NCI-H2029 treated with DMSO at 0.1 percent for 48 hours (cell line): ENCODE measurements around the gene PHOSPHO1.

Source experiments
- DNase-seq: peaks from one replicate; lab custom pipeline; 2025; lab: John Stamatoyannopoulos, UW

PHOSPHO1 gene

DNA sequence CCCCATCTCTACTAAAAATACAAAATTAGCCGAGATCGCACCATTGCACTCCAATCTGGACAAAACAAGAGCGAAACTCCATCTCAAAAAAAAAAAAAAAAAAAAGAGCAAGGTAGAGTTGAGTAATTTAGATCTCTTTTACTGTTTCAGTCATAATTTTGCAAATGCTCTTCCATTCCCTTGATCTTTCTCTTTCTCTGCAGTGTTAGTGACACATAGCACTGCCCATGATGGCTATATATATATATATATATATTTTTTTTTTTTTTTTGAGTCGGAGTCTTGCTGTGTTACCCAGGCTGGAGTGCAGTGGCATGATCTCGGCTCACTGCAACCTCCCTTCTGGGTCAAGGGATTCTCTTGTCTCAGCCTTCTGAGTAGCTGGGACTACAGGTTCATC lies 12.2 kb upstream of the PHOSPHO1 start:
- no peak for DNase-seq

- DNase-seq = no peak
These were observed 11.3 kb upstream of the PHOSPHO1 start for GRCh38 chr17:49241692-49242397.

- DNase-seq = no peak
These were observed 10.5 kb upstream of the PHOSPHO1 start for GRCh38 chr17:49241040-49241439.

DNA sequence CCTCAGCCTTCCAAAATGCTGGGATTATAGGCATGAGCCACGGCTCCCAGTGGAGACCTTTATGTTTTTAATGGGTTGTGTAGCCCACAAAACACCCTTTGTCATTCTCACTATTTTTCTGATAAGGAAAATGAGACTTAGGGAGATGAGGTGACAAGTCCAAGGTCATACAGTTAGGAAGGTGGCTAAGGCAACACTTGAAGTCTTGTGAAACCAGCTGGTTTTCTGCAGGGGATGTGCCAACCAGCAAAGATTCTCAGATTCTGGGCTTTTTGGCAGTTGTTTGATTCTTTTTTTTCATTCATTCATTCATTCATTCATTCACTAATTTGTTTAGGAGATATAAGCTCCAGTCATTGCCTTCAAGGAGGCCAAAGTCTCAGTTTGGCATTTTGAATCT lies 10.0 kb upstream of the PHOSPHO1 start:
- DNase-seq = no peak

- no peak for DNase-seq
These were observed 9.4 kb upstream of the PHOSPHO1 start for GRCh38 chr17:49239963-49240362.

DNA sequence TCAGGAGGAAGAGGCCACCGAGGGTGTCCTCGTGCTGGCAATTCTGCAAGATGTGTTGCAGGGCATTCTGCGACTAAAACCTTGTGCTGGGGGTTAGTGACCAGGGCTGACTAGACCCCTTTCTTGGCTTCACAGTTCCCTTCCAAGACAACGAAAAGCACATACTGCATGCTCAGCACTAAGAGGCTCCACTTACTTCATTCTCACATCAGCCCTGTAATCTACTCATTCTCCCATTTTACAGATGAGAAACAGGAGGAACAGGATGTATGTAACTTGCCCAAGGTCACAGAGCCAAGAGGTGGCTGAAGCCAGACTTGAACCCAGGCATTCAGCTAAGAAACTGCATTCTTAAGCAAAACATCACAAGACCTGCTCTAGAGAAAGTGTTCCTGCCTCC lies 5.3 kb upstream of the PHOSPHO1 start:
- no peak for DNase-seq

DNA sequence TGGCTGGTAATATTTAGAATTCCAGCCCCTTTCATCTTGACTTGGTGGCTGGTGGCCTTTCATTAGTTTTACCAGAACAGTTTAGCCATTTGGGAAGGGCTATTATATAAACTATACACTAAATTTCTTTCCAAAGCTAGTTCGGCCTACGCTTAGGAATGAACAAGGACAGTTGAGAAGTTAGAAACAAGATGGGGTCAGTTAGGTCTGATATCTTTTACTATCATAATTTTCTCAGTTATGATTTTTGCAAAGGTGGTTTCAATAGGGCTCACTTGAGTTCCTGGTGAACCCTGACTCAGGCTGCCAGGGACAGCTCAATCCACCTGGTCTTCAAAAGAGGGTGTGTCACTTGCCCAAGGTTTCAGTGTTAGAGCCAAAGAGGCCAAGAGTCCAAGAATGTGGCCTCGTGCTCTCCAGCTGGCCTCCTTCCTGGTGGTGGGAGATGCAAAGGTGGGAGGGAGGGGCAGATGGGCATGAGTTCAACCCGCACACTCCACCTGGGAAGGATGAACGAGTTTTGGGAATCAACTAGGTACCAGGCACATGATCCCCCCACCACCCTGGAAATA lies 4.0 kb upstream of the PHOSPHO1 start:
- no peak for DNase-seq

DNA sequence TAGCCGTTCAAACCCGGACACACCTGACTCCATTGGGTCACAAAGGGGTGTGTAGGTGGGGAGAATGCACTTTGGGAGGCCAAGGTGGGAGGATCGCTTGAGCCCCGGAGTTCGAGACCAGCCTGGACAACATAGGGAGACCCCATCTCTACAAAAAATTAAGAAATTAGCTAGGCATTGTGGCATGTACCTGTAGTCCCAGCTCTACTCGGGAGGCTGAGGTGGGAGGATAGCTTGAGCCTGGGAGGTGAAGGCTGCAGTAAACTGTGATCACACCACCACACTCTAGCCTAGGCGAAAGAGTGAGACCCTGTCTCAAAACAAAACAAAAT lies 942 bp upstream of the PHOSPHO1 start:
- DNase-seq = no peak

GRCh38 chr17:49229805-49230600 lies 584 bp downstream of the PHOSPHO1 start:
- no peak for DNase-seq

DNA sequence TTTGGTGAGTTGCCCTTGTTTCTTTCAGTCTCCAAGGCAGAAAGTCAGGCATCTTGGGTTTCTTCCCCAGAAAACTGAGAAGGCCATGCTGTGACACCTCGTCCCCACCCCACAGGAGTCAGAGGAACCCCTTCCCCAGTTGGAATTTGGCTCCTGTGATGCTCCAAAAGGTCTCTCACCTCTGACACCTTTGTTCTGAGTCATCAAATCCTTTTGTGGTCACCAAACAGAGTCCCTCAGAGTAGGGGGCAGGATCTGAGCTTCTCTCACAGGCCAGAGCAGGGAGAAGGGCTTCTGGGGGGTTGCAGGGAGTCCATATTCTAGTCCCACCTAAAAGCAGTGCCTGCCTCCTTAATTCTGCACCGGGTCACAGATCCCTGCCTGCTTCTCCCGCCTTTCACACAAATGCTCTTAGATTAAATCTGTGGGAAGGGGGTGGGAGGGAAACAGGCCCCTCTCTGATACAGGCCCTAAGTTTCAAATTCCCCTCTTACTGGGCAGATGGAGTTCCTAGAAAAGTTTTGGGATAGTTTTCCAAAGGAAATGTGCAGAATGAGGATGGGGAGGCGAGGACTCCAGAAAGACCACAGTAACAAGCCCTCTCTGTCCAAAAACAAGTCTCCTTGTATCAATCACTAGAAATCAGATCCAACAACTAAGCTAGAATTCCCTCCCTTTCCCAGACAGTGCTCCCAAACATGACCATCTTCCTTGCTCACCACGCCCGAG lies 1.3 kb downstream of the PHOSPHO1 start:
- no peak for DNase-seq

GRCh38 chr17:49227436-49228261 lies 2.9 kb downstream of the PHOSPHO1 start:
- DNase-seq = no peak

GRCh38 chr17:49226771-49227435 lies 3.7 kb downstream of the PHOSPHO1 start:
- no peak for DNase-seq

- DNase-seq = no peak
These were observed 4.9 kb downstream of the PHOSPHO1 start for GRCh38 chr17:49225554-49226236.

DNA sequence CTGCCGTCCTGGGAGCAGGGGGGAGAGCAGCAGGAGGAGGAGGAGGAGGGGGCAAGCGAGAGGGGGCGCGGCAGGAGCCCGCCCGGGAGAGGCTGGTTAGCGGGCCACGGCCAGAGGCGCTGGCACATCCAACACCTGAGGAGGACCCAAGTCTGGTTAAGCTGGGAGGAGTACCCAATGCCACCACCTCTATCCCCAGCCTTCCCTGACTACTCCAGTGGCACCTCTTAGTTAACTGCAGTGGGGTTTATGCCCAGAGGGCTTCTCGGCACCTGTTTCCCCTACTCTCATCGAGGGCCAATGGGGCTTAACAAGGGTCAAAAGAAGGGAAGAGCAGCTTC lies 5.6 kb downstream of the PHOSPHO1 start:
- no peak for DNase-seq

DNA sequence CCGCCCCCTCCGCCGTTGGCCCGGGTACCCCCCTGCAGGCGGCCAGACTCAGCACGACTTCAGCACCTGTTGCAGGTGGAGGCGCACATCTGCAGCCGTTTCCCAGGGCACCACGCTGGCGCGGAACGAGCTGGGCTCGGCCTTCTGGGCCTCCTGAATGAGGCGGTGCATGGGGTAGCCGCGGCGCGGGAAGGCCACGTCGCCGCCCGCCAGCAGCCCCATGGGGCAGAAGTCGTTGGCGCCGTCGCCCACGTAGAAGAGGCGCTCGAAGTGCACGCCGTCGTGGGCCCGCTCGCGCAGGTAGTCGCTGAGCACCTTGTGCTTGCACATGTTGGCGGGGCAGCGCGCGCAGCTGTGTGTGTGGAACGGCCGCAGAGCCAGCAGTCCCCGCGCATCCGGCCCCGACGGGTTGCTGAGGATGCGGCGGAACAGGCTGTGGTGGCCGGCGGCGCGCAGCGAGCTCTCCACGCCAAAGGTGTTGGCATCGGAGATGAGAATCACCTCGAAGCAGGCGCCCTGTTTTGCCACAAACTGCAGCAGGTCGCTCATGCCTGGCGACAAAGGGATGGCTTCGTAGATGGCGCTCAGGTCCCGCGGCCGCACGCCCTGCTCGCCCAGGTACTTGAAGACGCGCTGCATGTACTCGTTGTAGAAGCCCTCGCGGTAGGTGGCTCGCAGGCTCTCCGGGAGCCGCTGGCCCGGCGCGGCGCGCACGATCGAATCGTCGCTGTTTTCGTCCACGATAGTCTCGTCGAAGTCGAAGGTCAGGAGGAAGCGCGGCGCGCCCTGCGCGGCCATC lies 6.2 kb downstream of the PHOSPHO1 start:
- no peak for DNase-seq

GRCh38 chr17:49223517-49224197 lies 6.9 kb downstream of the PHOSPHO1 start:
- DNase-seq = no peak

DNA sequence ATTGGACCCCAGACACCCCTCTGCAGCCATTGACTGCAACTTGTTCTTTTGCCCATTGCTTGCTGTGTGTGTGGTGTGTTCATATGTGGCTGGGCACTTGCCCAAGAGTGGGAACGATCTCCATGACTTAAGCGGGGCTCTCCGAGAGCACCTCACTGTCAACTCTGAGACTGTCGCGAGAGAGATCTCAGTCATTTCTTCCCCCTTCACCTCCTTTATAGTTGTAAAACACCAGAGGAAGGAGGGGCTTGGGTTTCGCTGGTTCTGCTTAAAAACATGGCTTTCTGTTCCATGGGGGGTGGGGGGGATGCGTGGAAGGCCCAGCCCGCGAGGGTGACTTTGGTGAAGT lies 7.4 kb downstream of the PHOSPHO1 start:
- DNase-seq = no peak

DNA sequence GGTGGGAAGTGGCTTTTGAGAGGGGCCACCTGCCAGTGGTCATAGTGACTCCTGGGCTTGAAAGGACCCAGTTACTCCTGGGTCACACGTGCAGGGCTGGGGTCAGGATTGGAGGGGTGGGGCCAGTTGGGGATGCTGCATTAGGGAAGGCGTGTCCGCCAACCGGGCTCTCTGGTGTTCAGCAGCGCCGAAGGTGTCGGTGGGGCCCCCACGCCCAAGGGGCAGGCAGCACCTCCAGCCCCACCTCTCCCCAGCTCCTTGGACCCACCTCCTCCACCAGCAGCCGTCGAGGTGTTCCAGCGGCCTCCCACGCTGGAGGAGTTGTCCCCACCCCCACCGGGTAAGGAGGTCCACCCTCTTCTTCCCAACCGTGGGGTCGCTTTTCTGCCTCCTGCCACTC lies 10.6 kb downstream of the PHOSPHO1 start:
- DNase-seq = no peak
